GM19043 (cell line): ENCODE measurements around the gene TEX36.
"Not testable (repeated sequence)": the region's sequence is repeated elsewhere in the genome, so short reads cannot be mapped to it uniquely, and the experiment has no call there.

Source experiments
- ATAC-seq: cut with Tn5 transposase; IDR thresholded peaks from one replicate; pipeline ENCODE4 v1.9.1; 2021; ENCODE audit warnings: low read depth; ENCODE audit not compliant: unreplicated experiment

Gene TEX36

DNA sequence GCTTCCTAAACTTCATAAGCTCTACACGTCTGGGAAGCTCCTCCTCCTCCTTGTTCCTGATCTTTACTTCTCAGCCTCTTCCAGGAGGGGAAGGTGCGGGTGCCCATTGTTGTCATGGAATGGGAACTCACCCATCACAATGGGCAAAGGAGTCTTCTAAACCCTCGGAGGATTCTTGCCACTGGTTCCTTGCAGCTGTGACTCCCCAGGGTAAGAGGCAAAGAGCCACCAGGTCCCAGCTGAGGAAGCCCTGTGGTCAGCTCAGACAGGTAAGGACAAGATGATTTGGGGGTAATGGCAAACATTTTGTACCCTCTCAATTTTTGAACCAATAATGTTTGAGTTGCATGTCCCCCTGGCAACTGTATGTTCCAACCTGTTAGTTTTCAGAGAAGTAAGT lies at the start of gene TEX36:
Gene TEX36, minus strand, starts transcription at position 101 of the 400 bp plus-strand sequence. CDS start 174 bp downstream, outside the sequence.
- no peak for ATAC-seq

DNA sequence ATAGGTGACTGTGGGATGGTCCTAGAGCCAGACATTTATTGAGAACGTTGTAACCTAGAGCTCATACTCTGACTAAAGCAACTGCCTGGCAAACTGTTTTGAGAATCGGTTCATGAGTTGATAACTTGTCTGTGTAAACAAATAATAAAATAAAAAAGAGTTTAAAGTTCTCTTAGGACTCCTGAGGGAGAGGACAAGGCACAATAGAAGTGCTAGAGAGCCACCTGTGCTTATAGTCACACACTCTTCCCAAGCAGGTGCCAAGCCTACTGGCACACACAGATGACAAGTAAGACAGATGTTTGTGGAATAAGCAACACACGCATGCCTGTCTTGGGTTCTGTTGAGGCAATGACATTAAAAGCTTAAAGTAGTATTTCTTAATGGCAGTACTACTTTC lies 44.5 kb upstream of the TEX36 start:
- no peak for ATAC-seq

DNA sequence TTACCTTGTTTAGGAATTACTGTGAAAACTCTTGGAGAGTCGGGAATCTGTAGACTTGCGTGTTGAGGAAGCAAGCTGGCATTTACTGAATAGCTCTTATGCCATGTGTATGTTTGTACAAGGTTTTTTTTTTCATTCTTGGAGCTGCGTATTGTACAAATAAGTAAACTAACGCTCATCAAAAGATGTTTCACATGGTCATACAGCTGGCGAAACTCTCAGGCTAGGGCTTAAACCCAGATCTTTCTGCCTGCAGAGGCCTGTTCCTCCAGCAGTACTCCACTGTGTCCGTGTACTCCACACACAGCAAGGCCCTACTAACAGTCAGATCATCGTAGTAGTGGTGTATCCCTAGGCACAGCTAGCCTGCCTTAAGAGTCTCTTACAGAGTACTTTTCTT lies 44.0 kb upstream of the TEX36 start:
- ATAC-seq, result no peak

GRCh38 chr10:125722811-125723210 lies 39.8 kb upstream of the TEX36 start:
- no peak for ATAC-seq

- ATAC-seq, result peak; percentile 52
Measured at GRCh38 chr10:125721035-125721434, 38.1 kb upstream of the TEX36 start.

GRCh38 chr10:125720002-125720382 lies 37.0 kb upstream of the TEX36 start:
- ATAC-seq, result no peak

- ATAC-seq, result peak; percentile 82
Measured at GRCh38 chr10:125719173-125720001, 36.4 kb upstream of the TEX36 start, which contains the start of gene EDRF1. TSS of gene EDRF1 (plus strand) at chr10:125719709. CDS start at chr10:125719808, 99 bp downstream.

DNA sequence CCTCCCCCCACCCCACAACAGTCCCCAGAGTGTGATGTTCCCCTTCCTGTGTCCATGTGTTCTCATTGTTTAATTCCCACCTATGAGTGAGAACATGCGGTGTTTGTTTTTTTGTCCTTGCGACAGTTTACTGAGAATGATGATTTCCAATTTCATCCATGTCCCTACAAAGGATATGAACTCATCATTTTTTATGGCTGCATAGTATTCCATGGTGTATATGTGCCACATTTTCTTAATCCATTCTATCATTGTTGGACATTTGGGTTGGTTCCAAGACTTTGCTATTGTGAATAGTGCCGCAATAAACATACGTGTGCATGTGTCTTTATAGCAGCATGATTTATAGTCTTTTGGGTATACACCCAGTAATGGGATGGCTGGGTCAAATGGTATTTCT lies 31.8 kb upstream of the TEX36 start:
- not testable (repeated sequence) for ATAC-seq

GRCh38 chr10:125711110-125711750 lies 28.3 kb upstream of the TEX36 start:
- ATAC-seq, result no peak

- no peak for ATAC-seq
Measured at GRCh38 chr10:125709553-125710474, 26.9 kb upstream of the TEX36 start.

DNA sequence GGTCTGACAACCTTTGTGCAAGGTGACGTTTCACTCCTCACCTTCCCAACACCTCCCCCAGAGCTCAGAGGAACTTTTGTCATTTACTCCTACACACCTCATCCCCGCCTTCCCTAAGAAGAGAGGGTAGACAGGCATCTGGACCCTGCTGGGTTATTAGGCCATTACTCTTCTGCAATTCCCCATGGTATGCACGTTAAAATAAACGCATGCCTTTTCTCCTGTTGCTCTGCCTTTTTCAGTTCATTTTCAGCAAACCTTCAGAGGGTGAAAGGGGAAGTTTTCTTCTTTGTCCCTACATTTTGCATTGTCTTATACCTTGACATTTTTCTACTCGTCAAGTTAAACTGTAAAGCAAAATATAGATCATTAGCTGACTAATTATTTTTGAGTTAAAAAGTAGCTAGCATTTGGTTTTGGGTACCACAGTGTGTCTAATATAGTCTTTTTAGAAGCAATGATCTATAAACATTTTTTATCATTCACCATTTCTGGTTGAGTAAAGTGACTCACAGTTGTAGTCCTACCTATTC lies 26.1 kb upstream of the TEX36 start:
- ATAC-seq, result peak; percentile 47

- peak; percentile 72 for ATAC-seq
Measured at GRCh38 chr10:125707541-125708468, 24.8 kb upstream of the TEX36 start.

DNA sequence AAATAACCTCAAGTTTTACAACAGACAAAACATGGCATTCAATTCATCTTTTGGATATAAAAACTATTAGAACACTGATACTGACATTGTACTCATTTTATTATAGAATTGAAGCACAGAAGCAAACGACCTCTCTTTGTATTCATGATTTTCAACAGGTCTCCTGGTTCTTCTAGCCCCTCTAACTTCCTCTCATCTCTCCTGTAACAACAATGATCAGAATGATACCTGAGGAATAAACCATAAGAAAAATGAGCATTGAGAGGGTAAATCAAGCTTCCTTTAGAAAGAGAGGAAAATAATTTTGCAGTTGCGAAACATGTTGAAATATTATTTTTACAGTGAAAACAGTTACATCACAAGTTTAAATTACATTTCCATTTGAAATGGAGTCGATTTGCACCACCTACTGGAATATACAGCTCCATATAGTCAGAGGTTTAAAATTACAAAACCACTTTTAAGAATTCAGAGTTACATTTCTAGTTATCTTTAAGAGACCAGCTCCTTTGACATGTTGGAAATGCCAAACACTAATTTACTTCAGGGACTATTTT lies 17.5 kb upstream of the TEX36 start:
- ATAC-seq, result no peak

GRCh38 chr10:125699562-125700143 lies 16.7 kb upstream of the TEX36 start:
- ATAC-seq, result no peak

GRCh38 chr10:125698481-125698998 lies 15.6 kb upstream of the TEX36 start:
- ATAC-seq, result no peak

- ATAC-seq, result not testable (repeated sequence)
Measured at GRCh38 chr10:125696884-125697283, 13.9 kb upstream of the TEX36 start.

DNA sequence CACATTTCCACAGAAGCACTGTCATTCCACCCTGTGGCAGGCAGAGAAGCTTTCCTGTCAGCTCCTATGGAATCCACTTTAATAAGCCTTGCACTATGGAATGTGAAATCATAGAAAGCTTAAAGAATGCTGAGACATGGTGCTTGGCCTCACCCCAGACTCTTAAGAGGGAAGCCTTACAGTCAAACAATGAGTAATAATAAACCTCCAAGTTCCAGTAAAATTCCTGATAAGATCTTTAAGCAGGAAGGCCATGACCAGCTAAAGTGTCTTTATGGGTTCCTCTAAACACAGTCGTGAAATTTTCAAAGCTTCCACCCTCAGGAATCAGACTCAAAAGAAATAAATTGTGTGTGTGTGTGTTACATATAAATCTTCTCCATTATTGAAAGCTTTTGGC lies 11.9 kb upstream of the TEX36 start:
- ATAC-seq, result no peak

GRCh38 chr10:125693524-125693847 lies 10.5 kb upstream of the TEX36 start:
- no peak for ATAC-seq
